GM18499 (cell line): ENCODE results near the gene IL6.

ENCODE experiments used
- ATAC-seq: cut with Tn5 transposase; IDR thresholded peaks from one replicate; pipeline ENCODE4 v1.9.1; 2021; ENCODE audit warnings: moderate number of reproducible peaks; ENCODE audit not compliant: insufficient read depth, unreplicated experiment

The IL6 gene

DNA sequence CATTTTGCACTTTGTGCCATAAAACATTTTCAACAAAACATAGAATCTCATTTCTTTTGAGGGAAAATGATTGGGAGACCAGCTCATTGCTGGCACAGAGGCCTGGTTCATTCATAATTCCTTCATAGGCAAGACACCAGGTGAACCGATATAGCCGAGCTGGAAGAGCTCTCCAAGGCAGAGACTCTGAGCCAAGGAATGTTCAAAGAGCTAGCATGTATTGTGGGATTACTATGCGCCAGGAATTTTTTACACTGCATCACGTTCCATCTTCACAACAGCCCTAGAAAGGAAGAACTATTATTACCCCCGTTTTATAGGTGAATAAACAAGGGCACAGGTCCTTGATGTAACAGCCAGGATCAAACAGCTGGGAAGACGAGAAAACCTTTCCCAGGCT, 2.1 kb upstream of the IL6 start:
- ATAC-seq = no peak

DNA sequence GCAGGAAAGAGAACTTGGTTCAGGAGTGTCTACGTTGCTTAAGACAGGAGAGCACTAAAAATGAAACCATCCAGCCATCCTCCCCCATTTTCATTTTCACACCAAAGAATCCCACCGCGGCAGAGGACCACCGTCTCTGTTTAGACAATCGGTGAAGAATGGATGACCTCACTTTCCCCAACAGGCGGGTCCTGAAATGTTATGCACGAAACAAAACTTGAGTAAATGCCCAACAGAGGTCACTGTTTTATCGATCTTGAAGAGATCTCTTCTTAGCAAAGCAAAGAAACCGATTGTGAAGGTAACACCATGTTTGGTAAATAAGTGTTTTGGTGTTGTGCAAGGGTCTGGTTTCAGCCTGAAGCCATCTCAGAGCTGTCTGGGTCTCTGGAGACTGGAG, 1.4 kb upstream of the IL6 start:
- ATAC-seq = no peak

GRCh38 chr7:22726345-22726906, 574 bp upstream of the IL6 start:
- peak; percentile 63 for ATAC-seq

DNA sequence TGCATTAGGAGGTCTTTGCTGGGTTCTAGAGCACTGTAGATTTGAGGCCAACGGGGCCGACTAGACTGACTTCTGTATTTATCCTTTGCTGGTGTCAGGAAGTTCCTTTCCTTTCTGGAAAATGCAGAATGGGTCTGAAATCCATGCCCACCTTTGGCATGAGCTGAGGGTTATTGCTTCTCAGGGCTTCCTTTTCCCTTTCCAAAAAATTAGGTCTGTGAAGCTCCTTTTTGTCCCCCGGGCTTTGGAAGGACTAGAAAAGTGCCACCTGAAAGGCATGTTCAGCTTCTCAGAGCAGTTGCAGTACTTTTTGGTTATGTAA, 675 bp downstream of the IL6 start:
- ATAC-seq = no peak

GRCh38 chr7:22728401-22729029, 1.5 kb downstream of the IL6 start:
- ATAC-seq = no peak

GRCh38 chr7:22729180-22729825, 2.3 kb downstream of the IL6 start:
- ATAC-seq = no peak

- ATAC-seq = no peak
These were observed 3.2 kb downstream of the IL6 start for GRCh38 chr7:22730066-22730710.

DNA sequence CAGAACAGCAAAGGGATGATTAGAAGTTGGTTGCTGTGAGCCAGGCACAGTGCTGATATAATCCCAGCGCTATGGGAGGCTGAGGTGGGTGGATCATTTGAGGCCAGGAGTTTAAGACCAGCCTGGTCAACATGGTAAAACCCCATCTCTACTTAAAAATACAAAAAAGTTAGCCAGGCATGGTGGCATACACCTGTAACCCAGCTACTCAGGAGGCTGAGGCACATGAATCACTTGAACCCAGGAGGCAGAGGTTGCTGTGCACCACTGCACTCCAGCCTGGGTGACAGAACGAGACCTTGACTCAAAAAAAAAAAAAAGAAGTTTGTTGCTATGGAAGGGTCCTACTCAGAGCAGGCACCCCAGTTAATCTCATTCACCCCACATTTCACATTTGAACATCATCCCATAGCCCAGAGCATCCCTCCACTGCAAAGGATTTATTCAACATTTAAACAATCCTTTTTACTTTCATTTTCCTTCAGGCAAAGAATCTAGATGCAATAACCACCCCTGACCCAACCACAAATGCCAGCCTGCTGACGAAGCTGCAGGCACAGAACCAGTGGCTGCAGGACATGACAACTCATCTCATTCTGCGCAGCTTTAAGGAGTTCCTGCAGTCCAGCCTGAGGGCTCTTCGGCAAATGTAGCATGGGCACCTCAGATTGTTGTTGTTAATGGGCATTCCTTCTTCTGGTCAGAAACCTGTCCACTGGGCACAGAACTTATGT, 4.1 kb downstream of the IL6 start:
- no peak for ATAC-seq

GRCh38 chr7:22731766-22732165, 4.8 kb downstream of the IL6 start:
- ATAC-seq = no peak

DNA sequence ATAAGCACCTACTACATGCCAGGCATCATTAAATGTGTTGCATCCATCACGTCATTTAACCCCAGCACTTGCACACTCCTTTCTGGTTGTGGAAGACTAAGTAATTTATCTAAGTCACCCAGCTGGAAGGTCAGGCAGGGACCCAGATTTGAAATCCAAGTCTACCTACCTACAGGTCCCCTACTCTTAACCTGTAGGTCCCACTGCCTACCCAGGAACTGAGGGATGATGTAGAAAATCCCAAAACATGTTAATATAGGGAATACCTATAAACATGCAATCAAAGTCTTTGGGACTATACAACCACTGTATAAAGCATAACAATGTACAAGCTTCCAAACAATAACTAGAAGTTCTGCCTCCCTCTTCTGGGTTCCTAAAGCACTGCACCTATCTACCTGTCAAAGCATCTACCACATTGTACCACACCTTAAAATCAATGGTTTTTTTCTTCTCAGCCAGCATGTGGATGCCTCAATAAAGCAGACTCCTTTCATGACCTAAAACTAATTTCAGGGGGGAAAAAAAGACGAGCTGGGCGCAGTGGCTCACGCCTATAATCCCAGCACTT, 5.6 kb downstream of the IL6 start:
- ATAC-seq = no peak

GRCh38 chr7:22733761-22734160, 6.8 kb downstream of the IL6 start:
- no peak for ATAC-seq

GRCh38 chr7:22743014-22743413, 16.0 kb downstream of the IL6 start:
- ATAC-seq = no peak

GRCh38 chr7:22751341-22751740, 24.3 kb downstream of the IL6 start:
- no peak for ATAC-seq

GRCh38 chr7:22757338-22757994, 30.5 kb downstream of the IL6 start:
- no peak for ATAC-seq

- no peak for ATAC-seq
These were observed 31.6 kb downstream of the IL6 start for GRCh38 chr7:22758576-22758975.

DNA sequence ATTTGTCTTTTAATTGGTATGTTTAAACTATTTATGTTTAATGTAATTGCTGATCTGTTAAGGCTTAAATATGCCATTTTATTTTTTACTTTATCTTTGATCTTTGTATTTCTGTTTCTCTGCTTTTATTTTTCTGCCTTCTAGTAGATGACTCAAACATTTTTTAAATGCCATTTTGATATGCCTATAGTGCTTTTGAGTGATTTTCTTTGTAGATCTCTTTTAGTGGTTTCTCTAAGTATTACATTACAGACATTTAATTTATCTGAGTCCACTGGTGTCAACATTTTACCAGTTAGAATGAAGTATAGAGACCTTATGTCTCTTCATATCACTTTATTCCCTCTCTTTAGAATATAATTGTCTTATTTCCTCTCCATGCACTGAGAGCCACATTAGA, 32.7 kb downstream of the IL6 start:
- no peak for ATAC-seq

GRCh38 chr7:22762866-22763265, 35.9 kb downstream of the IL6 start:
- no peak for ATAC-seq

DNA sequence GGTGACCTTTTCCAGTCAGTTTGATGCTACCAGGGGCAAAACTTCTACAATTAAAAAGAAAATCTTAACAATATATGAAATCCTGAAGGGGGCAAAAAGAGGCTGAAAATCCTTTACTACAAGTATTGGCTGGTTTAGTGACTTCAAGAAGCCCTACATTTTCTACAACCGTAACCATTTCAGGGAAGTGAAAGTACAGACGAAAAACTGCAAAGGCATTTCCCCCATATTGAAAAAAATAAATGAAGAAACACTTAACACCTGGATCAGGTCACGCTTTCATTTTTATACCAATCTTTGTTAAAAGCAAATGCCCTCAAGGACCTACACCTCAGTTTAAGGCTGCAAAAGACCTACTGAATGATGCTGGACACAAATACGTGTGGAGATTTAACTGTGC, 38.6 kb downstream of the IL6 start:
- ATAC-seq = peak; percentile 90

DNA sequence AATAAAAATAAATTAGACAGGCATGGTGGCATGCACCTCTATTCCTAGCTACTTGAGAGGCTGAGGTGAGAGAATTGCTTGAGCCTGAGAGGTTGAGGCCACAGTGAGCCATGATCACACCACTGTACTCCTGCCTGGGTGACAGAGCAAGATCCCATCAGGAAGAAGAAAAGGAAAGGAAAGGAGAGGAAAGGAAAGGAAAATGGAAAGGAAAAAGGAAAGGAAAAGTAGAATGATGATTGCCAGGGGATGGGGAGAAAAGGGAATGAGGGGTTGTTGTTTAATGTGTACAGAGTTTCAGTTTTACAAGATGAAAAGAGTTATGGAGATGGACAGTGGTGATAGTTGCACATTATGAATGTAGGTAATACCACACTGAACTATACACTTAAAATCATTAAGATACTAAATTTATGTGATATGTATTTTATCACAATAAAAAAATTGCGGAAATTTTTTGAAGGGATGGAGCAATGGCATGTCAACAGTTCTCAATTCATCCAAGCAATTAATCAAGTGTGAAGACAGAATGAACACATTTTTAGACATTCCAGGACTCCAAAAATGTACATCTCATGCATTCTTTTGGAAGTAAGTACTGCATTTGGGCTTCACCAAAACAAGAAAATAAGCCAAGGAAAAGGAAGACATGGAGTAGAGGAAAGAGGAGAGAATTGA, 44.3 kb downstream of the IL6 start:
- ATAC-seq = no peak

- ATAC-seq = no peak
These were observed 44.9 kb downstream of the IL6 start for GRCh38 chr7:22771872-22772228.
